HepG2 (cell line): ENCODE measurements around the gene MCC. TPM values are rescaled to one million over a fixed set of nuclear protein-coding genes. Genes with fewer than 3 reads are reported as not detected.

Experiments used
- ARHGAP35 ChIP-seq: sonication (generic); formaldehyde crosslinking; IDR thresholded peaks from 2 replicates; pipeline ENCODE4 v1.9.0; 2022; ENCODE audit warnings: mild to moderate bottlenecking, inconsistent platforms, moderate library complexity, missing genetic modification reagents, borderline replicate concordance
- DRAP1 ChIP-seq: IDR thresholded peaks from 2 replicates; pipeline ENCODE4 v1.6.1; 2016; ENCODE audit warnings: missing genetic modification reagents, missing compliant biosample characterization
- ELK4 ChIP-seq: sonication (generic); formaldehyde crosslinking; IDR thresholded peaks from 2 replicates; pipeline ENCODE4 v1.9.0; 2021; ENCODE audit warnings: missing genetic modification reagents, borderline replicate concordance
- PRDM10 ChIP-seq: sonication (generic); formaldehyde crosslinking; IDR thresholded peaks from 2 replicates; pipeline ENCODE4 v1.4.0; 2020; ENCODE audit warnings: low read depth, missing genetic modification reagents
- ZBTB46 ChIP-seq: sonication (generic); formaldehyde crosslinking; IDR thresholded peaks from 2 replicates; pipeline ENCODE4 v1.4.0; 2020; ENCODE audit warnings: mild to moderate bottlenecking, missing genetic modification reagents, borderline replicate concordance
- ZNF333 ChIP-seq: sonication (generic); formaldehyde crosslinking; IDR thresholded peaks from 2 replicates; pipeline ENCODE4 v1.4.0; 2020; ENCODE audit warnings: mild to moderate bottlenecking, missing genetic modification reagents, borderline replicate concordance
- ZNF713 ChIP-seq: sonication (generic); formaldehyde crosslinking; IDR thresholded peaks from 2 replicates; pipeline ENCODE4 v1.4.0; 2020; ENCODE audit warnings: mild to moderate bottlenecking, missing genetic modification reagents
- ZSCAN22 ChIP-seq: sonication (generic); formaldehyde crosslinking; IDR thresholded peaks from 2 replicates; pipeline ENCODE4 v1.4.0; 2020; ENCODE audit warnings: mild to moderate bottlenecking, missing genetic modification reagents
- polyA plus RNA-seq, 8 experiments: library from polyadenylated mRNA; depleted of rRNA in 3 of 8; stranded (reverse) in 7 of 8; unstranded in 1 of 8; fragments of >200 nt; fragmentation: Illumina TruSeq in 4 of 8; extraction: Trizol in 4 of 8; gene quantifications; 2 replicates each; pipeline versions ENCODE4 v1.2.1 to v1.2.3, GENCODE V29; 2011 to 2016; ENCODE audit warnings: low read depth in 4 of 8, missing spikeins in 1 of 8, mixed read lengths in 1 of 8; ENCODE audit not compliant: insufficient read depth in 1 of 8
- total RNA-seq, 5 experiments: library from RNA; depleted of rRNA; stranded (reverse); fragments of >200 nt; fragmentation: Illumina TruSeq; extraction: Trizol; gene quantifications; 2 replicates each; pipeline ENCODE4 v1.2.3, GENCODE V29; 2016; ENCODE audit warnings: low read depth in 1 of 5

MCC gene
- total and polyA plus RNA-seq, 2 of the 13 experiments (the other 11 are each of a cell fraction or from before 2014, with no cell fraction given): 0.55 to 2.4 TPM

- TF ChIP-seq DRAP1 (CRISPR knock-in tag) (no peak), ELK4 (CRISPR knock-in tag) (no peak), ZNF713 (CRISPR knock-in tag) (no peak), ZNF333 (CRISPR knock-in tag) (no peak), ZBTB46 (CRISPR knock-in tag) (no peak), ARHGAP35 (CRISPR knock-in tag) (no peak), ZSCAN22 (no peak), PRDM10 (CRISPR knock-in tag) (no peak)
These were observed 359.5 kb downstream of the MCC start (continued) for GRCh38 chr5:113128641-113129330.
